ENCODE results near the gene CYB561A3.

DNA sequence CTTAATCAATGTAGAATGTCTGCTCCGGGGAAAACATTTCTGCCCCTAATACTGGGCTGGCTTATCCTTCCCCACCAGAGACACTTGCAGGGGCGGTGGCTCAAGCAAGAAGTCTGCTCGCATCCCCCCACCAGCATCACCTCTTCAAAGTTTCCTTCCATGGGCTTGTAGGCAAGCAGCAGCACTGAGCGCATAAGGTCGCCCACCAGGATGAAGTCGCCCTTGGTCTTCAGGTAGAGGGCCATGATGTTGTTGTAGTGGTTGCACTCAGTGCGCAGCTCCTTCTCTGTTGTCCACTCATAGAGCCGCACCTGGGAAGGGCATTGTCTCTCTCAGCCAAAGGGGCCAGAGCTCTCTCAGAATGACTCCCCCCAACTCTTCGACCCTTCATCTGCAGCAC is 58.0 kb downstream of the CYB561A3 start:
- TF ChIP-seq, protein P1, sequence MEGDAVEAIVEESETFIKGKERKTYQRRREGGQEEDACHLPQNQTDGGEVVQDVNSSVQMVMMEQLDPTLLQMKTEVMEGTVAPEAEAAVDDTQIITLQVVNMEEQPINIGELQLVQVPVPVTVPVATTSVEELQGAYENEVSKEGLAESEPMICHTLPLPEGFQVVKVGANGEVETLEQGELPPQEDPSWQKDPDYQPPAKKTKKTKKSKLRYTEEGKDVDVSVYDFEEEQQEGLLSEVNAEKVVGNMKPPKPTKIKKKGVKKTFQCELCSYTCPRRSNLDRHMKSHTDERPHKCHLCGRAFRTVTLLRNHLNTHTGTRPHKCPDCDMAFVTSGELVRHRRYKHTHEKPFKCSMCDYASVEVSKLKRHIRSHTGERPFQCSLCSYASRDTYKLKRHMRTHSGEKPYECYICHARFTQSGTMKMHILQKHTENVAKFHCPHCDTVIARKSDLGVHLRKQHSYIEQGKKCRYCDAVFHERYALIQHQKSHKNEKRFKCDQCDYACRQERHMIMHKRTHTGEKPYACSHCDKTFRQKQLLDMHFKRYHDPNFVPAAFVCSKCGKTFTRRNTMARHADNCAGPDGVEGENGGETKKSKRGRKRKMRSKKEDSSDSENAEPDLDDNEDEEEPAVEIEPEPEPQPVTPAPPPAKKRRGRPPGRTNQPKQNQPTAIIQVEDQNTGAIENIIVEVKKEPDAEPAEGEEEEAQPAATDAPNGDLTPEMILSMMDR (IDR thresholded peaks at IDR 0.05) = no peak
- no peak for TF ChIP-seq POLR2A (IDR thresholded peaks at IDR 0.05)

Data from Peyer's patch (tissue), 4 donors.